Measurements from ENCODE around the gene PTPRN2.

Gene PTPRN2

GRCh38 chr7:158015403-158016179 lies 572.0 kb downstream of the PTPRN2 start:
- no peak for DNase-seq

- DNase-seq = no peak
These were observed 572.6 kb downstream of the PTPRN2 start for GRCh38 chr7:158014976-158015375.

DNA sequence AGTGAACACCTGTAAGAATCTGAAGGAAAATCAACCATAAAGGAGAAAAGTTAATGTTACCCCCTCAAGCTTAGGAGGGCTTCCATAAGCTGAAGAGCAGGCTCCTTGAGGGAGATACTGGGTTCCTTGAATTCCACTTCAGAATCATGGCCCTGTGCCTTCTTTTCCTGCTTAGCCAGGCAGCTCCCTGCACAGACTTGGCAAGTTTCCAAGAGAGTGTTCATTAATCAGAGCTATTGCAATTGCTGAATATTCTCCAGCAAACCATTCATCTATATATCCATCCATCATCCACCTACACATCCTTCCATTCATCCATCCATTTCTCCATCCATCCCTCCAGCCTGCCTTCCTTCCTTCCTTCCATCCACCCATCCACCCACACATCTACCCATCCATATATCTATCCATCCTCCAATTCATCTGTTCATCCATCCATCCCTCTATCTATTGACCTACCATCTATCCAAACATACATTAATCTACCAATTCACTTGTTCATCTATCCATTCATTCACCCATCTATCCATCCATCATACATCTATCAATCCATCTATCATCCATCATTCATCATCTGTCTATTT lies 574.4 kb downstream of the PTPRN2 start:
- DNase-seq = no peak

GRCh38 chr7:158011941-158012340 lies 575.7 kb downstream of the PTPRN2 start:
- DNase-seq = no peak

GRCh38 chr7:158010961-158011693 lies 576.5 kb downstream of the PTPRN2 start:
- no peak for DNase-seq

DNA sequence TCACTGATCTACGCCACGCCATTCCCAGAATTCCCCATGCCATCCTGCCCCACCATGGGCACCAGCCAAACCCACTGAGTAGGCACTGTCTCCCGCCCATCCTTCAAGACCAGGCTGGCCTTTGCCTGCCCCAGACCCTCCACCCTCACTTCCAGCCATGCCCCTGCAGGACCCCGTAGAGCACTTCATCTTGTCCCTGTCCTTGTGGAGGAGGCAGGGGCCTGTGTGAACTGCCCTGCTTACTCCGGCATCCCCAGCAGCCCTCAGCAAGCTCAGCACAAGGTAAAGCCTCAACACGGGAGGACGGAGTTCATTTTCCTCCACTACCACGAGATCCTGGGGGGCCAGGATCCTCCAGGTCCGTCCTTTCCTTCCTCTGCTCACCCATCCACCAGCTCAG lies 577.7 kb downstream of the PTPRN2 start:
- DNase-seq = no peak

GRCh38 chr7:158008267-158008666 lies 579.4 kb downstream of the PTPRN2 start:
- no peak for DNase-seq

- no peak for DNase-seq
These were observed 579.8 kb downstream of the PTPRN2 start for GRCh38 chr7:158007697-158008257.

DNA sequence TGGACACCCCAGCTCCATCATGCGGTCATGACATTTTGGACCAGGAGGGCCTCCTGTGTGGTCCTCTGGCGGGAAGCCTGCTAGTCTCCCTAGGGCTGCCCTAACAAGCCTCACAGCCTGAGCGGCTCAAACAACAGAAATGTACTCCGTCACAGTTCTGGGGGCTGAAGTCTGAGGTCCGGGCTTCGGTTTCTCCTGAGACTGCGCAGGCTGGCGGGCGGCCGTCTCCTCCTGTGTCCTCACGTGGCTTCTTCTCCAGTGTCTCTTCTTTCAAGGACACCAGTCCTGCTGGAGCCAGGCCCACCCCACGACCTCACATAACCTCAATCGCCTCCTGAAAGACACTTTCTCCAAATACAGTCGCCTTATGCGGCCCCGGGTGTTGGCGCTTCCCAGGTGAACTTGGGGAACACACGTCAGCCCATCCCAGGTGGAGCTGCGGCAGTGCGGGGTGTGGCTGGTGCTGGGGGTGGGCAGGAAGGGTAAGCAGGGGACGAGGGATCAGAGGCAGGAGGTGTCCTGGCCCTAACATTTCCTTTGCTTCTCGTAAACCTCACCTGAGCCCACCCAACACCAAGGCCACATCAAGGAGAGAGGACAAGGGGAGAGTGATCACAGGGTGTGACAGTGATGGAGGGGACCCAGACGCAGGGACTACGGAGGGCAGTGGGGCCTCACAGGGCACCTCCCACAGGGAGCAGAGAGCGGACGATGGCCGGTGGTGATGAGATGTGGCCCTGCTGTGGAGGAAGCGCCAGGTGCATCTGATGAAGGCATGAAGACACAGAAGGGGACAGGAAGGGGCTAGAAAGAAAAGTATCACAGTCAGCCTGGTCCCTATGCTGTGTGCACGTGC lies 580.6 kb downstream of the PTPRN2 start:
- DNase-seq = no peak

DNA sequence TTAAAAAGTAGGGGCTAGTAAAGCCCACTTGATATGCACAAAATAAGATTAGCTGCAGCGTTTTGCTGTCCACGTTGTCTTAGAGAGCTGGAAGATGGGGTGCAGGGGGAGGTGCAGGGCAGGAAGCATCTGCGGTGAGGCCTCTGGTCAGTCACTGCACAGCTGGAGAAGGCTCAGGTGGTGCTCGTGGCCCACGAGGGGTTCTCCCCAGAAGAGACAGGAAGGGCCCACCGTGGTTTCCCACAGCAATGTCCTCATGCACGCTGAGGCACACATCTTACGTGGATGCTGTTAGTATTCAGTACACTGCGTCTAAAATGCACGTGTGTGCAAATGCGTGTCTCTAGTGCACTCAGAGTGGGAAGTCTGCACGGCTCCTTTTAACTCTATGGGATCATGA lies 582.1 kb downstream of the PTPRN2 start:
- no peak for DNase-seq

DNA sequence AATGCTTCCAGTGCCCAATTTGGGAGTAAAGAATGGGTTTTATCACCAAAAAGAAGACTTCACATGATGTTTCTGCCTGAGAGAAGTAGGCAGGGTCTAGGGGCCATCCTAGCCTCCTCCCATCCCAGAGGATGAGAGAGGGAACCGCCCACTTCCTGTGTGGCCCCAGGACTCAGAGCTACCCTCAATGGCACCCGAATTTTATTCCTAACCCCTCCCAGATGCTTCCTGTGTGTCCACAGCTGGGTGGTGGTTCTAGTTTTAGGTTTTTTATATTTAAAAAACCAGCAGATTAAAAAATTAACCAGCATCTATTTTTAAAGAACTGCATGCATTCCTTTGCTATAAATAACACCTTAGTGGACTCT lies 583.5 kb downstream of the PTPRN2 start:
- DNase-seq = no peak

GRCh38 chr7:158003441-158004122 lies 584.0 kb downstream of the PTPRN2 start:
- DNase-seq = no peak

DNA sequence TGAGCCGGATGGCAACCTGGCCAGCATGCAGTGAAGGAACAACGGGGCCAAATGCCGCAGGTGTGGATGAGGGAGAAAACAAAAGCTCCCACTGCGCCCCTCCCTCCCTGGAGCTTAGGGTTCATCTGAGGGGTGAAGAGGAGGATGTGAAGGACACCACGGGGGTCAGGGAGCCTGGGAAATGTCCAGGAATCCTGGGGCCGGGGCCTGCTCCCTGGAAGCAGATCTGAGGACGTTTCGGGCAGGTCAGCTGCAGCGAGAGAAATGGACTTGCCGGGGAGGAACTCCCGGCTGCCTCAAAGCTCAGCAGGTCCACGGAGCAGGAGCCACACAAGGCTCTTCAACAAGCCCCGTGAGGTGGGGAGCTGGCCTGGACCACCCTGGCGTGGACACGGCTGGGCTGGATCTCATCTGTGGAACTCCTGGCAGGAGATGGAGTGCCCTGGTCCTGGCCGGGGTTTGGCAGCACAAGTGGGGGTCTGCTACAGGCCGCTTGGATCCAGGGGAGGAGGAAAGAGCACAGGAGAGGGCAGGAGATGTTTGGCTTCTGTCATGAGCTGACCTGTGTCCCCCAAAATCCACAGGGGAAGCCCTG lies 585.0 kb downstream of the PTPRN2 start:
- DNase-seq = no peak

DNA sequence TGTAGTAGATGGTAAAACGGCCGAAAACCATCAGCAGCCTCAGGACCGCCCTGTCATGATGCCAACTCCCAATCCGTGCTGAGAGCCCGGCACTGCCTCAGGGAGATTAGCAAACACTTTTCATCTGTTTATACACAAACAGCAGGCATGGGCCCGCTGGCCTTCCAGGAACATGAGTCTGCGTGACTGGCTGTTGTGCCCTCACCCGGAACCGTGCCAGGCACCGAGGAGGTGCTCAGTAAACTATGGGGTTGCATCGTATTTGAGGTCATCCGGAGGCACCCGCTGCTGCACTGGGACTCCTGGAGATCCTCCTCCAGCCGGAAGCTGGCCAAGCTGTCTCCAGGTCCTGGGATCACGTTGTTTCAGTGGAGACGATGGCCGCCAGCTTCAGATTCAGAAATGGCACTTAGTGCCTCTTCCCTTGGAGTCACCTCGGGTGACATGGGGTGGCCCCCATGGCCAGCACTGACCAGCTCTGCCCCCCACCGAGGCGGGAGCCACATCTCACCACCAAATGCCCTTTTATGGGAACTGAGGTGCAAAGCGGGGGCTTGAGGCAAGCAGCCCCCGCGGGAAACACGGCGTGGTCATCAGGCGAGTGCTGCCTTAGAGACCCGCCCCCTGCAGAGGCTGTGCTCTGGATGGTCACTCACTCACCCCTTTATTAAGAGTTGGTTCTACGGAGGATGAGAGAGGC lies 585.9 kb downstream of the PTPRN2 start:
- peak; percentile 50 for DNase-seq

- no peak for DNase-seq
These were observed 586.6 kb downstream of the PTPRN2 start for GRCh38 chr7:158001003-158001402.

DNA sequence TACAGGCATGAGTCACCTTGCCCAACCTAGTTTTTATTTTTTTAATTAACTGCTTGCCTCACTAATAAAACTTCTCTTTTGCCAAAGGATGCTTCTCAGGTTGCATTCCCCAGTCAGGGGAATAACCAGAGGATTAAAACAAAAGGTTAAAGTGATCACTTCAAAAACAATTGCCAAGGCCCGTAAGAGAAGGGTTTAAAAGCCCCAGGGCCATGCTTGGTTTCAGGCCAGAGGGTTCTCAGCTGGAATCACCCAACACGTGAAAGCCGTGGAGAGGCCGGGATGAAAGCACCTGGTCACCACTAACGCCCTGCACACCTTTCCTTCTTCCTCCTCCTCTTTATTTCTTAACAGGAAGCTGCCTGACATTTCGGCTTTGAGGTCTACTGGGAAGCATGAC lies 587.5 kb downstream of the PTPRN2 start:
- no peak for DNase-seq

GRCh38 chr7:157998884-157999552 lies 588.6 kb downstream of the PTPRN2 start:
- DNase-seq = no peak

DNA sequence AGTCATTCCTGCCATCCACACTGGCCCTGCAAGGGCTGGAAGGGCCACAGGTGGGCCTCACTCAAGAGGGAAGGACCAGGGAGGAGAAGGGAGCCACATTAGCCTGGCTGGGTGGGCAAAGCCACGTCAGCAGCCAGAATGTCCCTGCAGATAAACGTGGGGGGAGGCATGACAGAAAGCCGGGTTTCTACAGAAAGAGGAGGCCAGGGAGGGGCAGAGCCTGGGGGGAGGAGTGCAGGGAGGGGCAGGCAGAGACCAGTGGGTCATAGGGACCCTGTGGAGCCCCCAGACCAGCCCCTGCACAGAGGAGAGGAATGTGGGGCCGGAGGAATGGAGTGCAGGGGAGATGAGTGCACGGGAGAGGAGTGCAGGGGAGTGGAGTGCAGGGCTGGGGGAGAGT lies 590.2 kb downstream of the PTPRN2 start:
- no peak for DNase-seq

DNA sequence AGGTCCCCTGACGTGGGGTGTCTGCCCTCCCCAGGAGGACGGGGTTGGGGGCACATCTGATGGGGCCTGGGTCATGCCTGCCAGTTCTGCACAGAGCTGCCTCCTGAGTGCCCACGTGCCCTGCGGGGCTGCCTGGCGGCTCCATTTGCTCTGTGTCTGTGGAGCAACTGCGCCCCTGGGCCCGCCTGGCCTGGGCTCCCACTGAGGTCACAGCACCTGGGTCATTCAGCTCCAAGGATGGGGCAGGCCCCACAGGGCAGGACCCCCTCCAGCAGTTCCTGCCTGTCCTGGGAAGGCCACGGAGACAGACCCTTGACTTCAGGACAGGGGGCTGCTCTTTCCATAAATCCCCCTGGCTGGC lies 590.6 kb downstream of the PTPRN2 start:
- DNase-seq = peak; percentile 40

DNA sequence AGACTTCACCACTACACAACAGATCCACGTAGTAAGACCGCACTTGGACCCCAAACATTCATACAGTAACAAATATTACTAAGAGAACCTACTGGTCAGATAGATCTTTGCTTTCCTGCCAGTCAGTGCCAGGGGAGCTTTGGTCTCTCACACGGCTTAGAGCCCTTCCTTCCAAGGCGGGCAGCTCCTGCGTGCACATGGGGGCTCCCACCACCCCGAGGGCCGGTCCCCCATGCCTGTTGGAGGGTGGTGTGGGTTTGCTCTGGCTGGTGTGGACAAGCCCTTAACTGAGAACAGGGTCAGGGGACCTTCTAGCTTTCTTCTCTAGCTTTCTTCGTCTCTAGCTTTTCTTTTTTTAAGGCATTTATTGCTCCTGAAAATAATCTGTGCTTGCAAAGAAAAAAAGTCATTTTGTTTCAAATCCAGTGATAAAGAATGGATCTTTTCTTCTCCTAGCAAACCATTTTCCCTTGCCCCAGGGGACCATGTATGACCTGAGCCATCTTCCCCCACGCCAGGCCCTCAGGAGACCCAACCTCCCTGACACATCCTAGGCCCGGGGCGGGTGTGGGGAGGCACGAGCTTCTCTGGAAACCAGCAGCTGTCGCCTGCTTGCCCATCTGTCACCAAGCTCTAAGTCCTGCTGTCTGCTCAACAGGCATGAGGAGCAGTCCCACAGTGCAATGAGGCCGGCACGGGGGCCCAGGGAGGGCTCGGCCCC lies 591.1 kb downstream of the PTPRN2 start:
- DNase-seq = peak; percentile 80
